Neural cell (in vitro differentiated cells): ENCODE measurements around the gene KRTAP10-10. TPM values are rescaled to one million over a fixed set of nuclear protein-coding genes. Genes with fewer than 3 reads are reported as not detected.

Experiments used
- H2AFZ ChIP-seq: fragments of 200-600, 300-800 bp; sonication (generic), shearing (Covaris generic); 2 replicates; pipeline ENCODE4 v1.6.0; 2014; ENCODE audit warnings: low read depth, mild to moderate bottlenecking, antibody characterized with exemption, low read length, moderate library complexity
- H3F3A ChIP-seq: fragments of 200-600 bp; shearing (Covaris generic); 2 replicates; pipeline ENCODE4 v1.6.1; 2016; ENCODE audit warnings: mild to moderate bottlenecking, moderate library complexity, mixed read lengths, antibody characterized with exemption, low read length; ENCODE audit not compliant: insufficient read depth, poor library complexity, severe bottlenecking
- H3K27ac ChIP-seq: fragments of 200-600, 300-800 bp; sonication (generic), shearing (Covaris generic); 2 replicates; pipeline ENCODE4 v1.5.1; 2014; ENCODE audit warnings: mild to moderate bottlenecking, low read length, moderate library complexity
- H3K27me3 ChIP-seq: fragments of 300-800, 200-600 bp; sonication (generic), shearing (Covaris generic); 2 replicates; pipeline ENCODE4 v1.6.0; 2014; ENCODE audit warnings: mild to moderate bottlenecking, low read depth, low read length, moderate library complexity; ENCODE audit not compliant: insufficient read depth
- H3K36me3 ChIP-seq: fragments of 300-800, 200-600 bp; sonication (generic), shearing (Covaris generic); 2 replicates; pipeline ENCODE4 v1.5.1; 2014; ENCODE audit warnings: mild to moderate bottlenecking, antibody characterized with exemption, low read length, moderate library complexity; ENCODE audit not compliant: insufficient read depth
- H3K4me2 ChIP-seq: fragments of 300-800, 200-600 bp; sonication (generic), shearing (Covaris generic); 2 replicates; pipeline ENCODE4 v1.6.0; 2014; ENCODE audit warnings: mild to moderate bottlenecking, low read length
- H3K4me3 ChIP-seq: fragments of 300-800, 200-600 bp; sonication (generic), shearing (Covaris generic); 2 replicates; pipeline ENCODE4 v1.5.1; 2014; ENCODE audit warnings: mild to moderate bottlenecking, low read length, moderate library complexity
- H3K79me2 ChIP-seq: fragments of 200-600 bp; shearing (Covaris generic); replicated peaks from 2 replicates; pipeline ENCODE4 v1.6.0; 2014; ENCODE audit warnings: mild to moderate bottlenecking, low read length, moderate library complexity; ENCODE audit not compliant: insufficient read depth
- H3K9ac ChIP-seq: fragments of 300-800, 200-600 bp; sonication (generic), shearing (Covaris generic); 2 replicates; pipeline ENCODE4 v1.6.1; 2016; ENCODE audit warnings: mild to moderate bottlenecking, low read length, mixed read lengths
- H3K9me2 ChIP-seq: fragments of 200-600 bp; shearing (Covaris generic); 2 replicates; pipeline ENCODE4 v1.6.1; 2016; ENCODE audit warnings: mild to moderate bottlenecking, low read length, mixed read lengths; ENCODE audit not compliant: insufficient read depth
- H3K9me3 ChIP-seq: fragments of 200-600, 300-800 bp; sonication (generic), shearing (Covaris generic); 2 replicates; pipeline ENCODE4 v1.6.1; 2016; ENCODE audit warnings: mild to moderate bottlenecking, mixed run types, low read length, moderate library complexity, mixed read lengths
- H4K20me1 ChIP-seq: fragments of 200-600 bp; shearing (Covaris generic); 2 replicates; pipeline ENCODE4 v1.6.1; 2016; ENCODE audit warnings: mild to moderate bottlenecking, mixed run types; ENCODE audit not compliant: insufficient read depth
- CTCF ChIP-seq: fragments of 450-650 bp; IDR thresholded peaks from 2 replicates; pipeline ENCODE4 v1.5.1; 2014; ENCODE audit warnings: antibody characterized with exemption, mild to moderate bottlenecking, moderate library complexity; ENCODE audit not compliant: poor library complexity, severe bottlenecking
- EP300 ChIP-seq: fragments of 450-650 bp; conservative IDR thresholded peaks from 2 replicates; pipeline ENCODE4 v1.6.1; 2014; ENCODE audit warnings: antibody characterized with exemption, mild to moderate bottlenecking, moderate library complexity; ENCODE audit not compliant: poor library complexity, severe bottlenecking
- EZH2 ChIP-seq: fragments of 200-600, 300-800 bp; shearing (Covaris generic), sonication (generic); IDR thresholded peaks from 2 replicates; pipeline ENCODE4 v1.6.1; 2014; ENCODE audit warnings: antibody characterized with exemption, low read length, borderline replicate concordance, mild to moderate bottlenecking; ENCODE audit not compliant: insufficient read depth, poor library complexity, severe bottlenecking
- MXI1 ChIP-seq: fragments of 450-650 bp; conservative IDR thresholded peaks from 2 replicates; pipeline ENCODE4 v1.6.1; 2014; ENCODE audit warnings: antibody characterized with exemption, mild to moderate bottlenecking; ENCODE audit not compliant: poor library complexity, severe bottlenecking
- POLR2AphosphoS5 ChIP-seq: IDR thresholded peaks from 2 replicates; pipeline ENCODE4 v1.6.1; 2012
- RAD21 ChIP-seq: fragments of 450-650 bp; conservative IDR thresholded peaks from 2 replicates; pipeline ENCODE4 v1.6.1; 2014; ENCODE audit warnings: antibody characterized with exemption, mild to moderate bottlenecking, moderate library complexity
- REST ChIP-seq: IDR thresholded peaks from 2 replicates; pipeline ENCODE4 v1.6.1; 2012; ENCODE audit warnings: borderline replicate concordance
- SMC3 ChIP-seq: fragments of 450-650 bp; conservative IDR thresholded peaks from 2 replicates; pipeline ENCODE4 v1.6.1; 2014; ENCODE audit warnings: antibody characterized with exemption, mild to moderate bottlenecking, moderate library complexity; ENCODE audit not compliant: poor library complexity
- TAF1 ChIP-seq: IDR thresholded peaks from 2 replicates; pipeline ENCODE4 v1.6.1; 2012; ENCODE audit warnings: low read depth
- polyA plus RNA-seq: library from polyadenylated mRNA; depleted of rRNA; stranded (reverse); fragments of >200 nt; gene quantifications from 2 replicates; pipeline ENCODE4 v1.2.3, GENCODE V29; 2014

The KRTAP10-10 gene
- polyA plus RNA-seq, 1 donor from 2014 or later, result not detected

GRCh38 chr21:44667612-44668011, 30.5 kb downstream of the KRTAP10-10 start:
- no peak for TF ChIP-seq TAF1
- no peak for TF ChIP-seq REST
- TF ChIP-seq EP300, result no peak
- TF ChIP-seq SMC3, result no peak
- TF ChIP-seq EZH2, result no peak
- no peak for TF ChIP-seq MXI1
- TF ChIP-seq RAD21, result no peak
- no peak for TF ChIP-seq CTCF
- TF ChIP-seq POLR2AphosphoS5, result no peak
- H4K20me1 ChIP-seq, result no peaks in the 10 kb centered on the region

GRCh38 chr21:44670642-44671432, 33.7 kb downstream of the KRTAP10-10 start:
- Histone ChIP-seq H3K9me2 (no peaks in the 10 kb centered on the region), H3K9me3 (peaks cover 4% of the 10 kb centered on the region), H3K27ac (no peak overlapping the region), H3K4me3 (no peak overlapping the region), H3K4me2 (no peak overlapping the region), H3K27me3 (no peaks in the 10 kb centered on the region), H2AFZ (no peak overlapping the region), H3K9ac (no peak overlapping the region), H4K20me1 (no peaks in the 10 kb centered on the region), H3K79me2 (no peaks in the 10 kb centered on the region), H3K36me3 (no peaks in the 10 kb centered on the region), H3F3A (no peaks in the 10 kb centered on the region)
- no peak for TF ChIP-seq RAD21
- no peak for TF ChIP-seq EZH2
- no peak for TF ChIP-seq REST
- TF ChIP-seq POLR2AphosphoS5, result no peak
- no peak for TF ChIP-seq CTCF
- no peak for TF ChIP-seq TAF1
- TF ChIP-seq SMC3, result no peak
- TF ChIP-seq MXI1, result no peak

More at GRCh38 chr21:44667612-44668011, 30.5 kb downstream of the KRTAP10-10 start:
- Histone ChIP-seq H3K9me3 (peaks cover 4% of the 10 kb centered on the region), H3K27ac (no peak overlapping the region), H3K9me2 (no peaks in the 10 kb centered on the region), H3K4me3 (no peak overlapping the region), H3F3A (no peaks in the 10 kb centered on the region), H2AFZ (no peak overlapping the region), H3K9ac (no peak overlapping the region), H3K27me3 (no peaks in the 10 kb centered on the region), H3K4me2 (no peak overlapping the region), H3K36me3 (no peaks in the 10 kb centered on the region), H3K79me2 (no peaks in the 10 kb centered on the region)
